Heart left ventricle (tissue), 16 donors: ENCODE measurements around the gene DOCK1. TPM values are rescaled to one million over a fixed set of nuclear protein-coding genes. Genes with fewer than 3 reads are reported as not detected.

Experiments
- ATAC-seq, 4 donors: fragments of 200-7000 bp; cut with Tn5 transposase; one replicate each; pipeline ENCODE4 v1.9.1; 2020 to 2022; ENCODE audit warnings: moderate library complexity in 4 of 4, mild to moderate bottlenecking in 3 of 4, moderate number of reproducible peaks in 1 of 4
- DNase-seq, 5 donors: peaks; one replicate each; pipeline ENCODE4 v3.0.0-alpha.2; 2020
- H3K27ac ChIP-seq, 12 donors: fragments of 200-600 bp; sonication (generic) in 4 of 12; one replicate each; pipeline versions ENCODE4 v1.5.0 to v1.8.0; 2016 to 2022; ENCODE audit warnings: mild to moderate bottlenecking in 2 of 12
- H3K27me3 ChIP-seq, 9 donors: fragments of 200-600 bp; sonication (generic) in 2 of 9; one replicate each; pipeline versions ENCODE4 v1.5.1 to v1.8.0; 2016 to 2022; ENCODE audit warnings: mild to moderate bottlenecking in 3 of 9
- H3K36me3 ChIP-seq, 9 donors: fragments of 200-600 bp; sonication (generic) in 2 of 9; one replicate each; pipeline versions ENCODE4 v1.5.0 to v1.8.0; 2018 to 2022; ENCODE audit warnings: mild to moderate bottlenecking in 2 of 9
- H3K4me1 ChIP-seq, 12 donors: fragments of 200-600 bp; sonication (generic) in 4 of 12; one replicate each; pipeline versions ENCODE4 v1.5.0 to v1.8.0; 2016 to 2022; ENCODE audit warnings: mild to moderate bottlenecking in 3 of 12
- H3K4me3 ChIP-seq, 12 donors: fragments of 200-600 bp; sonication (generic) in 4 of 12; one replicate each; pipeline versions ENCODE4 v1.5.0 to v1.8.0; 2017 to 2022; ENCODE audit warnings: mild to moderate bottlenecking in 9 of 12, moderate library complexity in 4 of 12
- H3K9me3 ChIP-seq, 12 donors: fragments of 200-600 bp; sonication (generic) in 4 of 12; one replicate each; pipeline versions ENCODE4 v1.5.0 to v1.8.0; 2016 to 2022; ENCODE audit warnings: mild to moderate bottlenecking in 1 of 12
- CTCF ChIP-seq, 12 donors: fragments of 200-600 bp; sonication (generic) in 4 of 12; IDR thresholded peaks; one replicate each; pipeline versions ENCODE4 v1.5.0 to v1.8.0; 2018 to 2022; ENCODE audit warnings: antibody characterized with exemption in 12 of 12, mild to moderate bottlenecking in 5 of 12
- POLR2A ChIP-seq, 2 donors: fragments of 450-650 bp; IDR thresholded peaks; one replicate each; pipeline ENCODE4 v1.6.1; 2017; ENCODE audit warnings: antibody characterized with exemption in 2 of 2, mild to moderate bottlenecking in 2 of 2, moderate library complexity in 2 of 2
- WGBS, 4 donors: extraction: QIAGEN DNeasy Blood & Tissue Kit in 2 of 4; methylation state at CpG; one replicate each; pipeline versions ENCODE4 v1.1.5 to v1.1.7; 2013 to 2018; 5-methylcytosine and 5-hydroxymethylcytosine counted together
- intact Hi-C, 10 donors: fragments of 100-400 bp; cut with DNase I; formaldehyde crosslinking; loops; one replicate each; pipeline versions ENCODE4 v1.11.1 to v1.14.2; 2022
- polyA plus RNA-seq, 2 donors: library from polyadenylated mRNA; stranded (reverse); fragments of 200-250 nt; gene quantifications; one replicate each; pipeline ENCODE4 v1.2.3, GENCODE V29; 2013
- total RNA-seq, 9 donors: library from RNA; depleted of rRNA in 2 of 9; stranded (reverse); fragments of >200 nt in 2 of 9; fragmentation: NEBNext Ultra II Directional in 3 of 9; extraction: Animal tissue kit (Norgen Biotek cat#: 25700) in 3 of 9; gene quantifications; one replicate each; pipeline versions ENCODE4 v1.1.0 to v1.2.4, GENCODE V29; 2016 to 2023
- donor health status: ischemic (EF 13 %, LVEDD 7.1; RV severe dilation, severe dysfunction).
- donor health status: healthy with polysubstance abuse.
- donor health status: DM: no; HTN: yes; CAD: no.
- donor health status: DM: no; HTN: no; CAD: no.
- donor health status: ischemic (EF 25% LVEDD 6.9; RV normal size, moderate dysfunction).
- donor health status: ischemic (EF 25% LVEDD 5.7; RV mildly dilated, moderate dysfunction).
- donor health status: healthy.
- donor health status: DM: yes; HTN: yes; CAD: no.
- donor health status: ischemic (EF 35%, LVEDD 5.7; RV mildly dilated, moderate dysfunction).
- donor health status: nonischemic (EF 11% LVEDD 7.7; RV severe dilation, severe dysfunction).
- donor health status: DM: yes; HTN: yes; CAD: no.
- donor health status: PGD.
- donor health status: ischemic (EF 29% LVEDD 5.4; RV normal size, mild dysfunction).
- donor health status: nonischemic (EF 23%, LVEDD 6.1; RV moderate dilation, normal function).

Gene DOCK1
- total and polyA plus RNA-seq, 11 donors, result 5.0 to 31.6 (median 18.6) TPM

DNA sequence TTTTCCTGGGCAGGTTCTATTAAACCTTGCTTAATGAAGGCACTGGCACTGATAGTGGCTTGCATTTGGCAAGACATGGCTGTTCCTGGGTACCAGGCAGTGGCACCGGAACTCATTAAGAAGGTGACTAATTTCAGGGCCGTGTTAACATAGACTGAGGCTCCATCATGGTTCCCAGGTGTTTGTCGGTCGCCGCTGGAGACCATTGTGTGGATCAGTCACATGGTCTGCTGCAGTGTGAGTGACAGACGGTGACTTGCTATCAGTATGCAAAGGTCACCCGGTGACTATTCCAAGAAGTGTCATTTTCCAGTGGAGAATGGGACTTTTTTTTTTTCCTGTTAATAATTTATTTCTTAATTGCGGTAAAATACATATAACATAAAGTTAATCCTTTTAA, 184.9 kb downstream of the DOCK1 start:
- no peaks in the 10 kb centered on the region for H3K4me1 ChIP-seq
- 86 to 91% (median 88%) methylated on average over 8 of the region's 8 CpGs for WGBS, 4 donors
- DNase-seq, result no peak
- no peak overlapping the region for H3K4me3 ChIP-seq
- H3K27ac ChIP-seq, result no peak overlapping the region
- no peaks in the 10 kb centered on the region for H3K9me3 ChIP-seq
- H3K27me3 ChIP-seq, result no peaks in the 10 kb centered on the region
- intact Hi-C loops, result no loop called here
- peaks cover 0 to 22% (median 5%) of the 10 kb centered on the region in 9 donors for H3K36me3 ChIP-seq
- ATAC-seq, result peak in 1 of 4 donors; percentile 50
- TF ChIP-seq CTCF (IDR thresholded peaks at IDR 0.05) (no peak), POLR2A (IDR thresholded peaks at IDR 0.05) (no peak)

DNA sequence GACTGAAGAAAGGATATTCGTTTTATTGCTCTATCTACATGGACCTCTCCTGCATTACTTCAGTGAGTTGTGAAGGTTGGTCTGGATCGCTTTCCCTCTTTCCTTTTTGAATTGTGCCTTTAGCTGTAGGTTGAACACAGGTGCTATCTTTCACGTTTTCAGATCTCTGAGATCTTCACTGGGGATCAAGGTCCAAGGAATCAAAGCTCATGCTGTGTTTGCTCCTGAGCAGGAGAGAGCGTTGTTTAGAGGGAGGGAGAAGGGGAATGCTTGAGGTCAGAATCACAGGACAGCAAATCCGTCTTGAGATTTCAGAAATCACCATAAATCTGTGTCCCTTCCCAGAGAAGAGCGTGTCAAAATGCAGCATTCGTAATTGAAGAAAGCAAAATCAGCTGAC, 186.1 kb downstream of the DOCK1 start:
- intact Hi-C loops, result no loop called here
- Histone ChIP-seq H3K4me3 (no peak overlapping the region), H3K4me1 (no peaks in the 10 kb centered on the region), H3K27ac (no peak overlapping the region), H3K9me3 (no peaks in the 10 kb centered on the region), H3K27me3 (no peaks in the 10 kb centered on the region), H3K36me3 (peaks cover 0 to 26% (median 5%) of the 10 kb centered on the region in 9 donors)
- ATAC-seq (no peak), DNase-seq (no peak)
- 89 to 98% (median 96%) methylated on average over 7 of the region's 7 CpGs for WGBS, 4 donors
- TF ChIP-seq POLR2A (IDR thresholded peaks at IDR 0.05) (no peak), CTCF (IDR thresholded peaks at IDR 0.05) (no peak)

DNA sequence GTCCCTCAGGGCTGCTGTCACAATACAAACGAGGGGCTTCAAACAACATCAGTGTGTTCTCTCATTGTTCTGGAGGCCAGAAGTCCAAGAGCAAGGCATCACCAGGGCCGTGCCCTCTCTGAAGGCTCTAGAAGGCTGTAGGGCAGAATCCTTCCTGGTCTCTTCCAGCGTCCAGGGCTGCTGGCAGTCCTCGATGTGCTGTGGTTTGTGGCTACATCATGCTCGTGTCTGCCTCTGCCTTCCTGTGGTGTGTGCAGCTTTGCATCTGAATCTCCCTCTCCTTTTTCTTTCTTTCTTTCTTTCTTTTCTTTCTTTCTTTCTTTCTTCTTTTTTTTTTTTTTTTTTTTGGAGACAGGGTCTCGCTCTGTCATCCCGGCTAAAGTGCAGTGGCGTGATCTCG, 187.7 kb downstream of the DOCK1 start:
- ATAC-seq (no peak), DNase-seq (no peak)
- no peak overlapping the region for H3K27ac ChIP-seq
- intact Hi-C loops, result no loop called here
- no peaks in the 10 kb centered on the region for H3K4me1 ChIP-seq
- H3K4me3 ChIP-seq, result no peak overlapping the region
- TF ChIP-seq POLR2A (IDR thresholded peaks at IDR 0.05), result no peak
- no peak for TF ChIP-seq CTCF (IDR thresholded peaks at IDR 0.05)
- peaks cover 0 to 30% (median 8%) of the 10 kb centered on the region in 9 donors for H3K36me3 ChIP-seq
- 90 to 97% (median 93%) methylated on average over 9 of the region's 9 CpGs for WGBS, 4 donors
- no peaks in the 10 kb centered on the region for H3K9me3 ChIP-seq
- H3K27me3 ChIP-seq, result no peaks in the 10 kb centered on the region

DNA sequence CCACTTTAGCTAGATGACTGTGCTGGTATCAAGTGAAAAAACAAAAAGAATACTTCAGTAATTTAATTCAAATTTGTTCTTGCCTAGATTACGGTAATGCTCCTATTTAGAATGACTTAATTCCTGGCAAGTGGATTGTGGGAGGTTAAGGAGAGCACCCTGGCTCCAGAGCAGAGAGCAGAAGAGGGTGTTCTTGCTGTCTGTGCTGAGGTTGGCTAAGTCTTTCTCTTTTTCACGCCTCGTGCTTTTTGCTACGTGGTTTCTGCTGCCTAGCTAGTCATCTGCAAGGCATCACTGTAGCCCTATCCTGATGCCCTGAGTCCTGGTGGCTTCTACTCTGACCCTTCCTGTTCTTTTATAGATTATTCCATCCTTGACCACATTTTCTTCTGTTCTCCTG, 189.8 kb downstream of the DOCK1 start:
- H3K9me3 ChIP-seq, result no peaks in the 10 kb centered on the region
- TF ChIP-seq CTCF (IDR thresholded peaks at IDR 0.05), result no peak
- TF ChIP-seq POLR2A (IDR thresholded peaks at IDR 0.05), result no peak
- no peak for ATAC-seq
- H3K27ac ChIP-seq, result no peak overlapping the region
- no peaks in the 10 kb centered on the region for H3K27me3 ChIP-seq
- H3K36me3 ChIP-seq, result peaks cover 0 to 38% (median 10%) of the 10 kb centered on the region in 9 donors
- WGBS, 4 donors, result 93 to 98% (median 95%) methylated on average over 4 of the region's 4 CpGs
- H3K4me1 ChIP-seq, result no peaks in the 10 kb centered on the region
- no peak overlapping the region for H3K4me3 ChIP-seq
- intact Hi-C loops, result no loop called here
- DNase-seq, result no peak
